ENCODE data around the gene SLC6A6.
A peak's percentile ranks its signal among the peaks of the same experiment; 100 is the strongest.

Gene SLC6A6

DNA sequence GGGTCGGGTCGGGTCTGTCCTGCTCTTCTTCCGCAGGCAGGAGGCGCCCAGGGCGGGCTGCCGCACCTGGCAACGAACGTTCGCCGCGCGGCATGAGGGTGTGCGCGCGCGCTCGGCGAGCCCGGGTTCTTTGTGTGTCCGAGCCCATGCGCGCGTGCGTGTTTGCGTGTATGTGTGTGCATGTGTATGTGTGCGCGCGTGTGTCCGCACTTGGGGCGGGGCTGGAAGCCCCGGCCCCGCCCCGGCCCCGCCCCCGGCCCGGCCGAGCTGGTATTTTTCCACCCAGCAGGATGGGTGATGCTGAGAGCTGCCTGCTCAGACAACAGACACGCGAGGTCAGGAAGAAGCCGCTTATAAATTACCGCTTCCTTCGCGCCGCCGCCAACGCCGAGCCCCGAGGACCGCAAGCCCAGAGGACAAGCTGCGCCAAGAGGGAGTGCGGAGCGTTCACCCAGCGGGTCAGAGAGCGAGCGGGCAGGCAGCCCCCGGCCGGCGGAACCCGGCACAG, at the start of gene SLC6A6:
SLC6A6 (plus strand) TSS at position 303 of the 508 bp plus-strand sequence. CDS start 41,029 bp downstream, outside the sequence.
- peak; percentile 28 to 94 (median 86) for DNase-seq

DNA sequence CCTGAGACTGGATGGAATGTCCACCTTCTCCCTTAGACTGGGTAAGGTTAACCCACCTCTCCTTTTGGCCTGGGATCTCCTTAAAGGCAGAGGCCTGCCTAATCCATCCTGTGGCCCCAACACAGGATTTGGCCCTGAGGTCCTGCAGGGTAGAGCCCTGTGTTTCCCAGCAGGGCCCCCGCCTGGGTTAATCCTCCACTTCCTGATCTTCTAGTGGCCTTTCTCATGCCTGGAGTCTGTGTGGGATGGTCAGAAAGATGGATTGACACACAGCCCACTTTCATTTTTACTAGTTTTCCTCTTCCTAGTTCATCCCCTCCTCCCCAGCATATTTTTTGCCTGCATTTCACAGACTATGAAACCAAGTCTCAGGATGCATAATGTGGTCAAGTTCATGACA, 48.9 kb upstream of the SLC6A6 start:
- DNase-seq = no peak

DNA sequence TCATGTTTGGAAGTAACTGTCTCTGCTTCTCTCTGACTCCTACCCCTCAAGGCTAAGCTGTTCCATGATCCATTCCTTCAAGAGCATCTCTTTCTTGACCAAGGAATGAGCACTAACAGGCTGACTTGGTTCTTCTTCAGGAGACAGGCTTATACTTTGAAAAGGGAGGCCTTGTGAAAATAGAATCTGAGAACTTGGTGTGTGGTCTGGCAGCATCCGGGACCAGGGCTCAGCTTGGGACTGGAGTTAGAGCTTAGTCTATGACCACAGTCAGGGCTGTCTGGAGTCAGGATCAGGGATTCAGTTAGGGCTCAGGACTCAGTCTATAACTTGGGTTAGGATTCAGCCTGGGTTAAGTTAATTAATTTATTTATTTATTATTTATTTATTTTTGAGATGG, 44.9 kb upstream of the SLC6A6 start:
- no peak for DNase-seq

DNA sequence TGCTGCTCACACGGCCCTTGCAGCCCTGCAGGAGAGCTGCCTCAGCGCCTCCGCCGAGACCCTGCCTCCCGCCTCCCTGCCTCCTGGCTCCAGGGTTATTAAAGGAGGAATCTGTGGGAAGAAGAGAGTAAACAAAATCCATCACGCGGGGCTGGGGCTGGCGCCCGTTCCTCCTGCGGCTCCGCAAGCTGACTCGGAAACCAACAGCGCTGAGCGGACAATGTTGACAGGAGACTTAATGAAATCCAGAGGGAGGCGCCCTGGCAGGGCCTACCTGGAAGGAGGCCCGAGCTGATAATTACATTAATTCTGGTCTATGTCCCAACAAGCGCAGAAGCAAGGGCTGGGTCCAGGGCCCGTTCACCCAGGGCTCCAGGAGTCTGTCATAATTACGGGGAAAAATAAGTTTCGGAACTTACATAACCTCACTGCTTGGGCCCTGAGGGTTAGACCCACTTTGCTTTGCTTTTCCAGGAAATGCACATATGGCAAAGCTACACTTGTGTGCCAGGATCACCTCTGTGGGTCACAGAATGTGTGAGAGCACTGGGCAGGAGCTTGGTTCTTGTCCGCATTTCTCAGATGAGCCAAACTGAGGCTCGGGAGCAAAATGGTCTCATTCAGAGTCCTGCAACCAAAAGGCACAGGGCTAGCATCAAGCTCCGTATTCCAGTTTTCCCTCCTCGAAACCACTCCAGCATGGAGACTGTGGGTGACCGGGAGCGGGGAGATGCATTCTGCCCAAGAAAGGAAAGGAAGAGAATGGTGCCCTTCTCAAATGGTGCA, 43.8 kb upstream of the SLC6A6 start:
- DNase-seq = peak in 5 of 58 donors; percentile 5 to 24 (median 11)

DNA sequence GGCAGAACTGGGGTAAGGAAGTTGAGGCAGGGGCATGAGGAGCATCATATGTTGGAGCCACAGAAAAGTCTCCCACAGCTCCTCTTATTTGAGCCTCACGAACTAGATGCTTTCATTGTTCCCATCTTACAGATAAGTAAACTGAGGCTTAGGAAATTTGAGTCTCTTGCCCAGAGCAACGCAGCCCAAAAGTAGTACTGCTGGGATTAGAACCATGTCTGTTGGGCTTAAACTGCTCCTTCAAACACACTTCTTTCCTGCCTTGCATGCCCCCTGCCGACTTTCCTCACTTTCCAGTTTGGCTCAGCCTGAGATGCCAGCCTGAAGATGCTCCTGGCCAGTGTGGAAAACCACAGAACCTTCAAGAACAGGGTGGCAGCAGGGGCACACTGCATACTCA, 43.1 kb upstream of the SLC6A6 start:
- no peak for DNase-seq

DNA sequence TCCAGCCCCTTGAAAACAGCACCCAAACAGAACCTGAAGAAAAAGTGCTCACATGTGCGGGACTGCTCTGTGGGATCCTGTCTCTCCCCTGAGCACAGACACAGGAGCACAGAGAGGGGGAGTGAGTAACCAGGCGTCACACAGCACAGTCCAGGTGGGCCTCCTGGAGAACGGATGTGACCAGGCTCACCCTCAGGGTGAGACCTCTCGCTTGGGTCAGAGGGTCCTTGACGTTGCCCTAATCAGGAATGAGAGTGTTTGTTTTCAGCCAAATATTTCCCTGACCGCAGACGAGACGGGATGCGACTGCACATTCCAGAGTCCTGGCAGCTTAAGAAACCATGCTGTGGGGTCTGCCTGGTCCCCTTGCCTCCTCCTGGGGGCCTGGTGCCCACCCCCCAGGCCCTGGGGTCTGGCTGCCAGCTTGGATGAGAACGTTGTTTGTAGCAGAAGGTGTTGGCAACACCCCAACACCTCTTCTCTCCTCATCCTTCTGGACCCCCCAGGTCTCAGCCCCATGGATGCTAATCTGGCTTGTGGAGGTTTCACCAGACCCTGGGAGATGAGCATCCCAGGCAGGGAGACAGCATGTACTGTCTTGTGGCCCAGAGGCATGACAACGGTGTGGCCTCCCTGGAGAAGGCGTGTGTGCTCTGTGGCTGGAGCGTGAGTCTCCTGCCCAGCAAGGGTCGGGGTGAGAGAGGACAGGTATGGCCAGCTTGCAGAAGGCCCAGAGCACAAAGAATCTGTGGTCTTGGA, 42.1 kb upstream of the SLC6A6 start:
- no peak for DNase-seq

DNA sequence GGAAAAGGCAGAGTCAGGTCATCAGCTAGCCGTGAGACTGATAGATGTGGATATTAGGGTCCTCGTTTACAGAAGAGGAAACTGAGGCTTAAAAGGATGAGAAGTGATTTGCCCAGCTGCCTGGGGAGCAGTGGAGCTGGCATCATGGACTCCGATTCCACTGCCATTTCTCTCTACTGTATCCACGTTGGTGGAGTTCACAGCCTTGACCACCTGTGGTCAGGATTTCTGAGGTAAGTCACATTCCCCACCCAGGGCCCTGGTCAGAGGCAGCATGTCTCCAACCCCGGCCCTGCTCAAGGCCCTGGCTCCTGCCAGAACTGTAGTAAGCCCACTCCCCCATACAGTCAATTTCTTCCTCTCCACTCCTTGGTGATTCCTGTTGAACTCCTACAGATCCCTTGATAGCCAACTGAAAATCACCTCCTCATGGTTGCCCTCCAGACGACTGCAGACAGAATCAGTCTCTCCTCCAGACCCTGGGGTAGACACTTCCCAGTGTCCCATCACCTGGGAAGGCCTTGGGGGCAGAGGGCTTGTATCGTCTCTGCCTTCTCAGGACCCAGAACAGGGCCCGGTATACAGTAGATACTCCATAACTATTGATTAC, 41.2 kb upstream of the SLC6A6 start:
- no peak for DNase-seq

DNA sequence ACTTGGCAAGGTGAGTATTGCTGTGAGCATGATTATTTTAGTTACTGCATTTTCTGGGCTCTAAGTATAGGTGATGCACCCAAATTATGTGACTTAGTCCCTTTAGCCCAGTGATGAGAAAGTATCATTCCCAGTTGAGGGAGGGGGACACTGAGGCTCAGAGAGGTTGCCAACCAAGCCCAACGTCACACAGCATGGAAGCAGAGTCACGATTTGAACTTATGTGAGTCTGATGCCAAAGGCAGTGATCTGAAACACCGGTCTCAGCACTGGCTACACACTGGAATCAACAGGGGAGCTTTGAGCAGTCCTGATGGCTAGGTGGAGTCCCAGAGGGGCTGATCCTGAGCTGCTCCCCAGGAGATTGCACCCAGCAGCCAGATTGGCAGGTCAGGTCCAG, 39.5 kb upstream of the SLC6A6 start:
- no peak for DNase-seq

DNA sequence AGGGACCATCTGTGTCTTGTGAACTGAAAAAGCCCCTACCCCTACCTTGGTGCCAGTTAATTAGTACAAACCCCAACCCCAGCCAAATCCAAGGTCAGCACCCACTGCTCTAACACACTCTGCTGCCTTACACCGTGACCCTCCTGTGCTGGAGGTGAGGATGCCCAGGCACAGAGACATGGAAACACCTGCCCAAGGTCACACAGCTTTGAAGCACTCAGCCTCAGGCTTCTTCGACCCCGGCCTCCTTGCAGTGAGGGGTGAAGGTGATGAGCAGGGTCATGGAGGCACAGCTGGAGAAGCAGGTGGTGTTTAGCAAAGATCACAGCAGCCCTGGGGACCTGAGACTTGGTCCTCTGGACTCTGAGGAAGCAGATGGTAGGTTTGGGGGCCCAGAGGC, 39.0 kb upstream of the SLC6A6 start:
- no peak for DNase-seq

DNA sequence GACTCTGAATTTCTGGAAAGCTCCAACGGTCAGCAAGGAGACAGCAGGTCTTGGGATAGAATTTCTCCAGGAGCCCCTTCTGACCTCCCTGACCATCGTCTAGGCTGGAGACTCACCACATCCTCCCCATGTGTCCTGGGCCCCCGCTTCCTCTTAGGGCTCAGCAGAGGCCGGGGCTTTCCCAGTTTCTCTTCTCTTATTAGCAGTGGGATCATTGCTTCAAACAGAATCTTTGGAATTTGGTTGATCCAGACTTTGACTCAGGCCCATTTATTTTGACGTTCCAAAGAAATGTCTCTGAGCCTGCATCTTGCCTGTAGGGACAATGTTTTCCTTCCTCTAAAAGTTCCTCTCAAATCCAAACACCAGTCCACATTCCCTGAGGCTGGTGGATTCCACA, 38.4 kb upstream of the SLC6A6 start:
- DNase-seq = no peak

DNA sequence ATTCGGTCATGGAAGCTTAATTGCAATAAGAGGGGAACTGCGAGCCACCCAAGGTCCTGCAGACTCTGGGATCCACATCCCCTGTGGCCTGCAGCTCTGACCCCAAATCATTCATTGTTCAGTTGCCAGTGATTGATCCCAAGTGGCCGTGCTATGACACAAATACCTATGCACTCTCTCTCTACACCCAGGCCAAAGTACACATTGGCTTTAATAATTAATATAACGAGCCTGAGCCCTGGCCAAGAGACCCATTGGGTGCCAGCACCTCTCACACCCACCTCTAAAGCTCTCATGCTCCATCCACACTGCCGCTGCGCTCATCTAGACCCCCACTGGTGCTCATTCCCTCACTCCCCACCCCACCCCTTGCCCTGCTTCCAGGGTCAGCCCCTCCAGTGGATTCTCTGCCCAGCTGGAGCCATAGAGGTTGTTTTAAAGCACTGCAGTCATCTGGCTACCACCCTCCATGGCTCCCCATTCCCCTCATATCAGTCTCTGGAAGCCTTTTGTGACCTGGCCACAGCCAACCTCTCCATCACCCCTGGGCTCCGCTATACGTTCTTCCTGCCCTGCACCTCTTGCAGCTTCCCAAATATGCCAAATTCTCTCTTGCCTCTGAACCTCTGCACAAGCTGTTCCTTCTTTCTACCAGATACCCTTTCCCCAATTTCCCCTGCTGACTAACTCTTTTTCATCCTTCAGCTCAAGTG, 37.7 kb upstream of the SLC6A6 start:
- no peak for DNase-seq

DNA sequence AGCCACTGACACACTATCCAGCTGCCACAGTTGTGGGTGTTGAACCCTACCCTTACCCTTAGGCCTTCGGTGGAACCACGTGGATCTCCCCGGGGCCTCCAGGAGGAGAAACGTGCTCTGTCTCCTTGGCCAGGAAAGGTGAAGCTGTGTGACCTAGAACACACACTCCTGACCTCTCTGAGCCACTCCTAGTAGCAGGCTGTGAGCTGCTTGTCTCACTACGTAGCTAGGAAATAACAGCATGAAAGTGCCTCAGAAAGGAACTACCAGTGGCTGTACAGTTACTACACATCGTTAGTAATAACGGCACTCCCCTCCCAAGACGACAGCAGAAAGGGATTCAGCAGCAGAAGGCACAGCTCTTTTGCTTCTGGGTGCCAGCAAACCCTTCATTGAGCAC, 36.2 kb upstream of the SLC6A6 start:
- DNase-seq = no peak

DNA sequence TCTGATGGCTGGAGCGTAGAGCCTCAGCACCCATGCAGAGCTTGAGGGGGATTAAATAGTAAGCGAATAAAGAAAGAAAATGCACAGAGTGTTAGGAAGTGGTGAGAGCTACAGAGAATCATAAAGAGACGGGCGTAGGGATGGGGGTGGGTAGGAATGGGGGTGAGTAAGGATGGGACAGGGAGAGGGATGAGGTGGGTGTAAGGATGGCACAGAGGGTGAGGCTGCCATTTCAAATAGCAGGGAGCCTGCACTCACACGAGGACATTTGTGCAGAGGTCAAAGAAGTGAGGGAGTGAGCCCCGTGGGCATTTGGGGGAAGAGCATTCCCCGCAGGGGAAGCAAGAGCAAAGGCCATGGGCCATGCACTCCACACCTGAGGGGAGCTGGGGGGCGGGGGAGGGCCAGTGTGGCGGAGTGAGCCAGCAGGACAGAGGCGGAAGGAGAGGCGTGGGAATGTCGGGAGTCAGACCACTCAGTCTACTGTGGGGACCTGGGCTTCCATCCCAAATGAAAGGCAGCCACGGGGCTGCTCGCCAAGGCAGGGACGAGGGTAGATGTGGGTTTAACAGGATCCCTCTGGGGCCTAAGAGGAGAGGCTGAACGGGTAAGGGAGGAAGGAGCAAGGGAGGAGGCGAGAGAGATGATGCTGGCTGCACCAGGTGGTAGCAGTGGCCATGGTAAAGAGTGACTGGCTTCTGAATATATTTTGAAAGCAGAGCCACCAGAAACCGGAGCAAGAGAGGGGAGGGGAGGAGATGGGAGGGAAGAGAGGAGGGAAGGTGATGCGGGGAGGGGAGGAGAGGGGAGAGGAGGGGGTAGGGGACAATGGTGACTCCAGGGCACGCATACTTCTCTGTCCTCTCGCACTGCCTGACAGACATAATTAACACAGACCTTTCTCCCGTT, 35.2 kb upstream of the SLC6A6 start:
- DNase-seq = no peak

DNA sequence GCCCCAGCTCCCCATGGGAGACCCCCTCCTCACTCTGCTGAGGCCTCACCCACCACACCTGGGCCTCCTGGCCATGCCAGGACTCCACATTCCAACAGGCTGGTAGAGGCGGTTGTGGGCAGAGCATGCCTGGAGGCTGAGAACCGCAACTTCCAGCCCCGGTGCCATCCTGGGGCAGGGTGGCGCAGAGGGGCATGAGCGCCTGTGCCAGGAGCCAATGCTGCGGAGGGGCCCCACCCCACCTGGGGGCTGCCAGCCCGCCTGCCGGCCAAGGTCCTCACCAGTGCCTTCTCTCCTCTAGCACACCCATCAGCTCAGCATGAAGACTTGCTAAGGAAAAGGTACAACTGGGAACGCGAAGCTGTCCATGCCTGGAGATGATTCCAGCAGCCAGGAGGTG, 34.3 kb upstream of the SLC6A6 start:
- no peak for DNase-seq

DNA sequence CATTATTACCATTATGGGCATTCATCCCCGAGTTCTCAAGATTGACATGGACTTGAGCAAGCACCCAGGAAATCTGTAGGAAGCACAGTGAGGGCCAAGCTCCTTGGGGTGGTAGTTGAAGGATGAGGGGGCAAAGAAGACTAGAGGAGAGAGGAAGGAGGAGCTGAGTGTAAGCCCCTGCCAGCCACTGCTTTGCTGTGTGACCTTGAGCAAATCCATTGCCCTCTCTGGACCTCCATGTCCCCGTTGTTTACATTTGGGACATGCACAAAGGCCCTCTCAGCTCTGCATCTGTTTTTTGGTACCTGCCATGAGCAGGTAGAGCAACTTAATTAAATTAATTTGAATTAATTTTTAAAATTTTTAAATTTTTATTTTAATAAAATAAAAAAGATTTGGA, 33.5 kb upstream of the SLC6A6 start:
- no peak for DNase-seq

DNA sequence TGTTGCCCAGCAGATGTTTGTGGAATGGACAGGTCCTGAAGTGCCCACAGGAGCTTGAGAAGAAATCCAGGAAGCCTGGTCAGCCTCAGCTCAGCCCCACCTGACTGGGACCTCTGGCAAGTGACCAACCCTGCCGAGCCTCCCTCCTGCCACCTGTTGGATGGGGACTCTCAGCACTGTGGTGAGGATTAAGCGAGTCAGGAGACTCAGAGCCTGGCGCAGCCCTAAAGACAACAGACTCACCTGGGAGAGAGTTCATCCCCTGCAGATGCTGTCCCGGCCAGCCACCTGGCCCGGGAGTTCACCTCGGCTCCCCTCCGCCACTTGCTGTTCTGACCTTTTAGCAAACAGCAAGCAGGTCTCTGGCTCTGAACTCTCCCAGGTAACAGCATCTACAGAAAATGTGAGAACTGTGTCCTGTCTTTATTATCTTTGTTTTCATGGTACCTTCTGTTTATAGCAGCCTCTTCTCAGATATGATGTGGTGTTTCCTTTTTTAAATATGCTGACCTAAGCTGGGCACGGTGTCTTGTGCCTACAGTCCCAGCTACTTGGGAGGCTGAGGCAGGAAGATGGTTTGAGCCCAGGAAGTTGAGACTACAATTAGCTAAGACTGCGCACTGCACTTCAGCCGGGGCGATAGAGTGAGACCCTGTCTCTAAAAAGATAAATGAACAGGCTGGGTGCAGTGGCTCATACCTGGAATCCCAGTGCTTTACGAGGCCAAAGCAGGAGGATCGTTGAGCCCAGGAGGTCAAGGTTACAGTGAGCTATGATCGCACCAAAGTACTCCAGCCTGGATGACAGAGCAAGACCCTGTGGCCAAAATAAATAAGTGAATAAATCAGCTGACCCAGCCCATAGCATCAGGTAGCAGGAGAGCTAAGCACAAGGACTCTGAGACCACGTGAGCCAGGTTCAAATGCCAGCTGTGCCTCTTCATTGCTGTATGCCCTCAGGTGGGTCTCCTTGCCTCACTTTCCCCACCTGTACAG, 32.4 kb upstream of the SLC6A6 start:
- no peak for DNase-seq

DNA sequence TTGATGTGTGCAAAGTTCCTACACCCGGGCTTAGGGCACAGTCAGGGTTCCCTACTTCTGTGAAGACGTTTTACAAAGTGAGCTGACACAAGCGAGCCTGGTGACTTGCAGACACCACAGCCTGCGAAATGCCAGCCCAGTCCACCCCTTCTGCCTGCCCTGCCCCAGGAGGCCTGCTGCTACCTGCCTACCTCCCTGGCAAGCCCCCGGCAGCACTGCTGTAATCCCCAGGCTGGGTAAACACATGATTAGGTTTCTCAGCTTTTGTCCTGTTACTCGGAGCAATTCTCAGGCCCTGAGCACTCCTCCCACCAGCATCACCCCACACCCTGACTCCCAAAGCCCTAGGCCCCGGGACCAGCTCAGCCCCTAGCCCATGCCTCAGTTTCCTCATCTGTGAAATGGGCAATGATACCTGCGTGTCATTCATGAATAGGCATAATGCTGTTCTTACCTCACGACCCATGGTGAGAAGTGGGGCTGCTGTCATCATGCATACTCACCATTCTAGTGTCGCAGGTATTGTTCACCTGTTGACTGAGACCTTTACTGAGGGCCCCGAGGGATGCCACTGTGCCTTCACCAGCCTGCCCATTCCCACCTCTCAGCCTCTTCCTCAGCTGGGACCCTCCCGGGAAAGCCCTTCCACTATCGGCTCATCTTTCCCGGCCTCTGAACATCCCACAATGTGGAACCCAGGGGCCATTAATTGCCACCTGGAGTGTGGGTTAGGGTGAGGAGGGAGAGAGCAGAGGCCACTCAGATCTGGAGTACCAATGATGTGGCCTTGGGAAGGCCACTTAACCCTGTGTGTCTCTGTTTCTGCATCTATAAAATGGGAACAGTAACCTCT, 31.5 kb upstream of the SLC6A6 start:
- DNase-seq = no peak
